ENCODE measurements around the gene DNM3. TPM values are rescaled to one million over a fixed set of nuclear protein-coding genes. Genes with fewer than 3 reads are reported as not detected.

DNM3 gene
- polyA plus RNA-seq, 1 donor (not counting 4 experiments of a cell fraction or from before 2014, with no cell fraction given) = 2.0 TPM

DNA sequence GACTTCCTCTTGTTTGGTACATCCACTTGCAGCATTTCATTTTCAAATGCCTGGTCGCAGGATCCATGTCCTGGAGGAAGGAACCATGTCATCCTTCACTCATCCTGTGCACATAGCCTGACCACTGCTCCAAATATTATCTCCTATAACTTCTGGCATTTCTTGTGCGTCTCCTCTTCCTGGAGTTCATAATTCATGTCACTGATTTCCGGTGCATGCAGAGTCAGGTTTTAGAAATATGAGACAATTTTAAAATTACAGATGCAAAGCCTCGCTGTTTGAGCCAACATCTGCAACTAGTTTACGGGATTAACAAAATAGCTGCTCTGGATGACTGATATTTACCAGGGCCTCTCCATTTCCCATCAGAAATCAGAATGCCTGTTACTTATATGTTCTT, 268.1 kb downstream of the DNM3 start:
- Histone ChIP-seq H3K79me2 (ENCODE audit: control insufficient read depth, insufficient read depth, low read length) (no peaks in the 10 kb centered on the region), H3K27me3 (ENCODE audit: control insufficient read depth, extremely low read depth, insufficient read depth, low read length) (no peaks in the 10 kb centered on the region), H3K4me3 (ENCODE audit: control insufficient read depth in 2 of 3, extremely low read depth in 1 of 3, insufficient read depth in 2 of 3, low read depth in 1 of 3, low read length in 3 of 3) (no peak overlapping the region), H2AFZ (ENCODE audit: control insufficient read depth, low read length) (peak overlapping the region; percentile 11), H3K27ac (ENCODE audit: control insufficient read depth, insufficient read depth, low read length) (no peak overlapping the region), H3K9ac (ENCODE audit: control insufficient read depth, extremely low read depth, insufficient read depth, low read length) (no peak overlapping the region), H3K4me2 (ENCODE audit: control insufficient read depth, extremely low read depth, insufficient read depth, low read depth, low read length) (no peak overlapping the region), H3K4me1 (ENCODE audit: control insufficient read depth, extremely low read depth, insufficient read depth, low read length) (peaks cover 5% of the 10 kb centered on the region), H3K9me1 (ENCODE audit: control insufficient read depth, extremely low read depth, insufficient read depth, low read length) (no peaks in the 10 kb centered on the region), H3K9me3 (ENCODE audit: control insufficient read depth, low read depth, low read length) (no peaks in the 10 kb centered on the region), H4K20me1 (ENCODE audit: control insufficient read depth, extremely low read depth, insufficient read depth, low read length) (no peaks in the 10 kb centered on the region), H3K36me3 (ENCODE audit: control insufficient read depth in 2 of 2, extremely low read depth in 1 of 2, insufficient read depth in 2 of 2, low read length in 2 of 2) (no peaks in the 10 kb centered on the region)
- DNase-seq (ENCODE audit: low read depth, low spot score) (no peak), FAIRE-seq (no peak)
- dilution Hi-C loops (cut with MboI; ENCODE audit: extremely low pct_ligation_motif_present, low sequenced_read_pairs) = no loop called here
- no peak for TF ChIP-seq EZH2 (IDR thresholded peaks at IDR 0.05; ENCODE audit: low read length)
- TF ChIP-seq, protein P1, sequence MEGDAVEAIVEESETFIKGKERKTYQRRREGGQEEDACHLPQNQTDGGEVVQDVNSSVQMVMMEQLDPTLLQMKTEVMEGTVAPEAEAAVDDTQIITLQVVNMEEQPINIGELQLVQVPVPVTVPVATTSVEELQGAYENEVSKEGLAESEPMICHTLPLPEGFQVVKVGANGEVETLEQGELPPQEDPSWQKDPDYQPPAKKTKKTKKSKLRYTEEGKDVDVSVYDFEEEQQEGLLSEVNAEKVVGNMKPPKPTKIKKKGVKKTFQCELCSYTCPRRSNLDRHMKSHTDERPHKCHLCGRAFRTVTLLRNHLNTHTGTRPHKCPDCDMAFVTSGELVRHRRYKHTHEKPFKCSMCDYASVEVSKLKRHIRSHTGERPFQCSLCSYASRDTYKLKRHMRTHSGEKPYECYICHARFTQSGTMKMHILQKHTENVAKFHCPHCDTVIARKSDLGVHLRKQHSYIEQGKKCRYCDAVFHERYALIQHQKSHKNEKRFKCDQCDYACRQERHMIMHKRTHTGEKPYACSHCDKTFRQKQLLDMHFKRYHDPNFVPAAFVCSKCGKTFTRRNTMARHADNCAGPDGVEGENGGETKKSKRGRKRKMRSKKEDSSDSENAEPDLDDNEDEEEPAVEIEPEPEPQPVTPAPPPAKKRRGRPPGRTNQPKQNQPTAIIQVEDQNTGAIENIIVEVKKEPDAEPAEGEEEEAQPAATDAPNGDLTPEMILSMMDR (optimal IDR thresholded peaks at IDR 0.05 in 1 of 3, IDR thresholded peaks at IDR 0.05 in 1 of 3, conservative IDR thresholded peaks at IDR 0.05 in 1 of 3; ENCODE audit: extremely low read depth in 1 of 3, insufficient read depth in 2 of 3, low read length in 3 of 3) = no peak

DNA sequence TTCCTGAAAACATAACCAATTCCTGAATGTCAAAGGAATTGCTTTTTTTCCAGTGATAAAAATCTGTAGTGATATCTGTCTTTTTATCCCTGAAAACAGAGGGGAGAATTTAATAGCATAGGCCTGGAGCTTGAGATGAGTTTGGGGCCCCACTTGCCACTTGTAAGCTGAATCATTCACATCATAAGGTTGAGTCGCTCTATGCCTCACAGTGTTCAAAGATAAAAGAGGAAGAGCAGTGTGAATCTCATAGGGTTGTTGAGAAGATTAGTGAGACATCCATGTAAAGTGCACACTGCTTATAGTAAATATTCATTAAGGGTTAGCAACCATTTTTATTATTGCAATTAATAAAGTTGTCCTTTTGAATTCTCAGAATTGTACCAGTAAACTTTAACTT, 271.3 kb downstream of the DNM3 start:
- FAIRE-seq (no peak), DNase-seq (ENCODE audit: low read depth, low spot score) (no peak)
- no peak overlapping the region for H3K9ac ChIP-seq (ENCODE audit: control insufficient read depth, extremely low read depth, insufficient read depth, low read length)
- no peak overlapping the region for H3K27ac ChIP-seq (ENCODE audit: control insufficient read depth, insufficient read depth, low read length)
- H2AFZ ChIP-seq (ENCODE audit: control insufficient read depth, low read length) = no peak overlapping the region
- no peaks in the 10 kb centered on the region for H3K36me3 ChIP-seq (ENCODE audit: control insufficient read depth in 2 of 2, extremely low read depth in 1 of 2, insufficient read depth in 2 of 2, low read length in 2 of 2)
- no peak overlapping the region for H3K4me2 ChIP-seq (ENCODE audit: control insufficient read depth, extremely low read depth, insufficient read depth, low read depth, low read length)
- no peaks in the 10 kb centered on the region for H3K9me1 ChIP-seq (ENCODE audit: control insufficient read depth, extremely low read depth, insufficient read depth, low read length)
- H3K4me3 ChIP-seq (ENCODE audit: control insufficient read depth in 2 of 3, extremely low read depth in 1 of 3, insufficient read depth in 2 of 3, low read depth in 1 of 3, low read length in 3 of 3) = no peak overlapping the region
- no peaks in the 10 kb centered on the region for H3K79me2 ChIP-seq (ENCODE audit: control insufficient read depth, insufficient read depth, low read length)
- no peaks in the 10 kb centered on the region for H3K9me3 ChIP-seq (ENCODE audit: control insufficient read depth, low read depth, low read length)
- no peaks in the 10 kb centered on the region for H3K27me3 ChIP-seq (ENCODE audit: control insufficient read depth, extremely low read depth, insufficient read depth, low read length)
- peaks cover 5% of the 10 kb centered on the region for H3K4me1 ChIP-seq (ENCODE audit: control insufficient read depth, extremely low read depth, insufficient read depth, low read length)
- no peaks in the 10 kb centered on the region for H4K20me1 ChIP-seq (ENCODE audit: control insufficient read depth, extremely low read depth, insufficient read depth, low read length)
- dilution Hi-C loops (cut with MboI; ENCODE audit: extremely low pct_ligation_motif_present, low sequenced_read_pairs) = no loop called here
- TF ChIP-seq, protein P1 (optimal IDR thresholded peaks at IDR 0.05 in 1 of 3, IDR thresholded peaks at IDR 0.05 in 1 of 3, conservative IDR thresholded peaks at IDR 0.05 in 1 of 3; ENCODE audit: extremely low read depth in 1 of 3, insufficient read depth in 2 of 3, low read length in 3 of 3) = no peak
- no peak for TF ChIP-seq EZH2 (IDR thresholded peaks at IDR 0.05; ENCODE audit: low read length)
